ENCODE measurements around the gene AK3. TPM values are rescaled to one million over a fixed set of nuclear protein-coding genes. Genes with fewer than 3 reads are reported as not detected.

The AK3 gene
- total and polyA plus RNA-seq, 10 of the 15 experiments (the other 5 are each of a cell fraction or from before 2014, with no cell fraction given): 14.2 to 86.6 (median 43.9) TPM

DNA sequence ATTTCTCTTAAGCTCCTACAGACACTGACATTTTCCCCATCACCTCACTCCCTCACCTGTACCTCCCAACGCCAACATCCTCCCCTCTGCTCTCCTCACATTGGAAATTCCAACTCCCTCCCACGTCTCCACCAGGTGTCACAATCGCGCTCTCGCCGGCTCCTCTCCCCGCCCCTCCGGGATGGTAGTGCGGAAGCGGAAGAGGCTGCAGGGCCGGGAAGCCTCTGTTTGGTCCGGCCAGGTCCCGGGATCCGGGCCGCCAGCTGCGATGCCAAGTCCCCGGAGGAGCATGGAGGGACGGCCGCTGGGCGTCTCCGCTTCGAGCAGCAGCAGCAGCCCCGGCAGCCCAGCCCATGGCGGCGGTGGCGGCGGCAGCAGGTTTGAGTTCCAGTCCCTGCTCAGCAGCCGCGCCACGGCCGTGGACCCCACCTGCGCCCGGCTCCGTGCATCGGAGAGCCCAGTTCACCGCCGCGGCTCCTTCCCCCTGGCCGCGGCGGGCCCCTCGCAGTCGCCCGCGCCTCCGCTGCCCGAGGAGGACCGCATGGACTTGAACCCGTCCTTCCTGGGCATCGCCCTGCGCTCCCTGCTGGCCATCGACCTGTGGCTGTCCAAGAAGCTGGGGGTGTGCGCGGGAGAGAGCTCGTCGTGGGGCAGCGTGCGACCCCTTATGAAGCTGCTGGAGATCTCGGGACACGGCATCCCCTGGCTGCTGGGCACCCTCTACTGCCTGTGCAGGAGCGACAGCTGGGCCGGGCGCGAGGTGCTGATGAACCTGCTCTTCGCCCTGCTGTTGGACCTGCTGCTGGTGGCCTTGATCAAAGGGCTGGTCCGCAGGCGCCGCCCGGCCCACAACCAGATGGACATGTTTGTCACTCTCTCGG, 78.7 kb downstream of the AK3 start, which contains the start of gene PLPP6 (continued):
- TF ChIP-seq, protein P1, sequence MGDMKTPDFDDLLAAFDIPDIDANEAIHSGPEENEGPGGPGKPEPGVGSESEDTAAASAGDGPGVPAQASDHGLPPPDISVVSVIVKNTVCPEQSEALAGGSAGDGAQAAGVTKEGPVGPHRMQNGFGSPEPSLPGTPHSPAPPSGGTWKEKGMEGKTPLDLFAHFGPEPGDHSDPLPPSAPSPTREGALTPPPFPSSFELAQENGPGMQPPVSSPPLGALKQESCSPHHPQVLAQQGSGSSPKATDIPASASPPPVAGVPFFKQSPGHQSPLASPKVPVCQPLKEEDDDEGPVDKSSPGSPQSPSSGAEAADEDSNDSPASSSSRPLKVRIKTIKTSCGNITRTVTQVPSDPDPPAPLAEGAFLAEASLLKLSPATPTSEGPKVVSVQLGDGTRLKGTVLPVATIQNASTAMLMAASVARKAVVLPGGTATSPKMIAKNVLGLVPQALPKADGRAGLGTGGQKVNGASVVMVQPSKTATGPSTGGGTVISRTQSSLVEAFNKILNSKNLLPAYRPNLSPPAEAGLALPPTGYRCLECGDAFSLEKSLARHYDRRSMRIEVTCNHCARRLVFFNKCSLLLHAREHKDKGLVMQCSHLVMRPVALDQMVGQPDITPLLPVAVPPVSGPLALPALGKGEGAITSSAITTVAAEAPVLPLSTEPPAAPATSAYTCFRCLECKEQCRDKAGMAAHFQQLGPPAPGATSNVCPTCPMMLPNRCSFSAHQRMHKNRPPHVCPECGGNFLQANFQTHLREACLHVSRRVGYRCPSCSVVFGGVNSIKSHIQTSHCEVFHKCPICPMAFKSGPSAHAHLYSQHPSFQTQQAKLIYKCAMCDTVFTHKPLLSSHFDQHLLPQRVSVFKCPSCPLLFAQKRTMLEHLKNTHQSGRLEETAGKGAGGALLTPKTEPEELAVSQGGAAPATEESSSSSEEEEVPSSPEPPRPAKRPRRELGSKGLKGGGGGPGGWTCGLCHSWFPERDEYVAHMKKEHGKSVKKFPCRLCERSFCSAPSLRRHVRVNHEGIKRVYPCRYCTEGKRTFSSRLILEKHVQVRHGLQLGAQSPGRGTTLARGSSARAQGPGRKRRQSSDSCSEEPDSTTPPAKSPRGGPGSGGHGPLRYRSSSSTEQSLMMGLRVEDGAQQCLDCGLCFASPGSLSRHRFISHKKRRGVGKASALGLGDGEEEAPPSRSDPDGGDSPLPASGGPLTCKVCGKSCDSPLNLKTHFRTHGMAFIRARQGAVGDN (IDR thresholded peaks at IDR 0.05): peak; percentile 53; the same call in 1 of the 2 replicates
- TF ChIP-seq RFX5 (IDR thresholded peaks at IDR 0.05; ENCODE audit: low read depth, low read length) (no peak), BHLHE40 (IDR thresholded peaks at IDR 0.05; ENCODE audit: borderline replicate concordance in 1 of 2, low read depth in 2 of 2, low read length in 1 of 2) (peak; percentile 26 to 39; a peak in 2 of 4 replicates), YY1 (IDR thresholded peaks at IDR 0.05; ENCODE audit: low read depth, low read length) (peak; percentile 24; the same call in 1 of the 2 replicates), GABPA (IDR thresholded peaks at IDR 0.05; ENCODE audit: low read depth) (peak; percentile 85), CREB1 (IDR thresholded peaks at IDR 0.05; ENCODE audit: low read depth) (0 out of 2 replicates have a peak, but pooled peaks have one; percentile 24), NFYB (IDR thresholded peaks at IDR 0.05; ENCODE audit: insufficient read depth, low read depth, low read length) (no peak), DPF2 (IDR thresholded peaks at IDR 0.05) (peak; percentile 68; the same call in 1 of the 2 replicates)
- TF ChIP-seq, protein P2, sequence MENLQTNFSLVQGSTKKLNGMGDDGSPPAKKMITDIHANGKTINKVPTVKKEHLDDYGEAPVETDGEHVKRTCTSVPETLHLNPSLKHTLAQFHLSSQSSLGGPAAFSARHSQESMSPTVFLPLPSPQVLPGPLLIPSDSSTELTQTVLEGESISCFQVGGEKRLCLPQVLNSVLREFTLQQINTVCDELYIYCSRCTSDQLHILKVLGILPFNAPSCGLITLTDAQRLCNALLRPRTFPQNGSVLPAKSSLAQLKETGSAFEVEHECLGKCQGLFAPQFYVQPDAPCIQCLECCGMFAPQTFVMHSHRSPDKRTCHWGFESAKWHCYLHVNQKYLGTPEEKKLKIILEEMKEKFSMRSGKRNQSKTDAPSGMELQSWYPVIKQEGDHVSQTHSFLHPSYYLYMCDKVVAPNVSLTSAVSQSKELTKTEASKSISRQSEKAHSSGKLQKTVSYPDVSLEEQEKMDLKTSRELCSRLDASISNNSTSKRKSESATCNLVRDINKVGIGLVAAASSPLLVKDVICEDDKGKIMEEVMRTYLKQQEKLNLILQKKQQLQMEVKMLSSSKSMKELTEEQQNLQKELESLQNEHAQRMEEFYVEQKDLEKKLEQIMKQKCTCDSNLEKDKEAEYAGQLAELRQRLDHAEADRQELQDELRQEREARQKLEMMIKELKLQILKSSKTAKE (IDR thresholded peaks at IDR 0.05; ENCODE audit: low read depth, poor library complexity, severe bottlenecking): no peak
- TF ChIP-seq, protein P3, sequence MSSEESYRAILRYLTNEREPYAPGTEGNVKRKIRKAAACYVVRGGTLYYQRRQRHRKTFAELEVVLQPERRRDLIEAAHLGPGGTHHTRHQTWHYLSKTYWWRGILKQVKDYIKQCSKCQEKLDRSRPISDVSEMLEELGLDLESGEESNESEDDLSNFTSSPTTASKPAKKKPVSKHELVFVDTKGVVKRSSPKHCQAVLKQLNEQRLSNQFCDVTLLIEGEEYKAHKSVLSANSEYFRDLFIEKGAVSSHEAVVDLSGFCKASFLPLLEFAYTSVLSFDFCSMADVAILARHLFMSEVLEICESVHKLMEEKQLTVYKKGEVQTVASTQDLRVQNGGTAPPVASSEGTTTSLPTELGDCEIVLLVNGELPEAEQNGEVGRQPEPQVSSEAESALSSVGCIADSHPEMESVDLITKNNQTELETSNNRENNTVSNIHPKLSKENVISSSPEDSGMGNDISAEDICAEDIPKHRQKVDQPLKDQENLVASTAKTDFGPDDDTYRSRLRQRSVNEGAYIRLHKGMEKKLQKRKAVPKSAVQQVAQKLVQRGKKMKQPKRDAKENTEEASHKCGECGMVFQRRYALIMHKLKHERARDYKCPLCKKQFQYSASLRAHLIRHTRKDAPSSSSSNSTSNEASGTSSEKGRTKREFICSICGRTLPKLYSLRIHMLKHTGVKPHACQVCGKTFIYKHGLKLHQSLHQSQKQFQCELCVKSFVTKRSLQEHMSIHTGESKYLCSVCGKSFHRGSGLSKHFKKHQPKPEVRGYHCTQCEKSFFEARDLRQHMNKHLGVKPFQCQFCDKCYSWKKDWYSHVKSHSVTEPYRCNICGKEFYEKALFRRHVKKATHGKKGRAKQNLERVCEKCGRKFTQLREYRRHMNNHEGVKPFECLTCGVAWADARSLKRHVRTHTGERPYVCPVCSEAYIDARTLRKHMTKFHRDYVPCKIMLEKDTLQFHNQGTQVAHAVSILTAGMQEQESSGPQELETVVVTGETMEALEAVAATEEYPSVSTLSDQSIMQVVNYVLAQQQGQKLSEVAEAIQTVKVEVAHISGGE (CRISPR knock-in tag; IDR thresholded peaks at IDR 0.05): peak; percentile 68
- TF ChIP-seq, protein P4, sequence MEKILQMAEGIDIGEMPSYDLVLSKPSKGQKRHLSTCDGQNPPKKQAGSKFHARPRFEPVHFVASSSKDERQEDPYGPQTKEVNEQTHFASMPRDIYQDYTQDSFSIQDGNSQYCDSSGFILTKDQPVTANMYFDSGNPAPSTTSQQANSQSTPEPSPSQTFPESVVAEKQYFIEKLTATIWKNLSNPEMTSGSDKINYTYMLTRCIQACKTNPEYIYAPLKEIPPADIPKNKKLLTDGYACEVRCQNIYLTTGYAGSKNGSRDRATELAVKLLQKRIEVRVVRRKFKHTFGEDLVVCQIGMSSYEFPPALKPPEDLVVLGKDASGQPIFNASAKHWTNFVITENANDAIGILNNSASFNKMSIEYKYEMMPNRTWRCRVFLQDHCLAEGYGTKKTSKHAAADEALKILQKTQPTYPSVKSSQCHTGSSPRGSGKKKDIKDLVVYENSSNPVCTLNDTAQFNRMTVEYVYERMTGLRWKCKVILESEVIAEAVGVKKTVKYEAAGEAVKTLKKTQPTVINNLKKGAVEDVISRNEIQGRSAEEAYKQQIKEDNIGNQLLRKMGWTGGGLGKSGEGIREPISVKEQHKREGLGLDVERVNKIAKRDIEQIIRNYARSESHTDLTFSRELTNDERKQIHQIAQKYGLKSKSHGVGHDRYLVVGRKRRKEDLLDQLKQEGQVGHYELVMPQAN (conservative IDR thresholded peaks at IDR 0.05): peak; percentile 80
- TF ChIP-seq, protein P5, sequence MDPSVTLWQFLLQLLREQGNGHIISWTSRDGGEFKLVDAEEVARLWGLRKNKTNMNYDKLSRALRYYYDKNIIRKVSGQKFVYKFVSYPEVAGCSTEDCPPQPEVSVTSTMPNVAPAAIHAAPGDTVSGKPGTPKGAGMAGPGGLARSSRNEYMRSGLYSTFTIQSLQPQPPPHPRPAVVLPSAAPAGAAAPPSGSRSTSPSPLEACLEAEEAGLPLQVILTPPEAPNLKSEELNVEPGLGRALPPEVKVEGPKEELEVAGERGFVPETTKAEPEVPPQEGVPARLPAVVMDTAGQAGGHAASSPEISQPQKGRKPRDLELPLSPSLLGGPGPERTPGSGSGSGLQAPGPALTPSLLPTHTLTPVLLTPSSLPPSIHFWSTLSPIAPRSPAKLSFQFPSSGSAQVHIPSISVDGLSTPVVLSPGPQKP (IDR thresholded peaks at IDR 0.05; ENCODE audit: low read depth, low read length): peak; percentile 77
